ENCODE results near the gene MOB1B. TPM values are rescaled to one million over a fixed set of nuclear protein-coding genes. Genes with fewer than 3 reads are reported as not detected.

MOB1B gene
- total RNA-seq, 1 experiment from 2014 or later = 21.0 TPM

DNA sequence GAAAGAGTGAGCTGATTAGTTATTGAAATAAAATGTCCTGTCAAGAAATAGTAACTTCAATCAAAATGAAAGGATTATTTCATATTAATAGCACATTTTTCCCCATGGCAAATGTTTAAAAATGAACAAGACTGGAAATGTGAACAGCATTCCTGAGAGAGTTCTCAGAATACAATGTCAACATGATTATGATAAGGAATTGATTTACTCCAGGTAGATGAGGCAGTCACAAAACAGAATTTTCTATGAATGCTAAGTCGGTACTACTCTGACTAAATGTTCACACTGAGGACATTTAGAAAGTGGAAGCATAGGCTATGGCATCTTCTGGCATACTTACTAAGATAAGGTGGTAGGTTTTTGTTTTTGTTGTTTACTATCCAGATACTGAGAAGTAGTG, 43.1 kb upstream of the MOB1B start:
- H3K4me3 ChIP-seq (ENCODE audit: low read depth, low read length, poor library complexity, severe bottlenecking) = no peak overlapping the region
- ChIA-PET POLR2A (ENCODE audit: low non-redundant PET) (no interaction called here), CTCF (no interaction called here)
- H3K27ac ChIP-seq (ENCODE audit: low read depth, low read length, poor library complexity, severe bottlenecking) = no peak overlapping the region
- H3K9me3 ChIP-seq (ENCODE audit: low read depth, low read length, poor library complexity, severe bottlenecking) = no peaks in the 10 kb centered on the region
- no peaks in the 10 kb centered on the region for H3K36me3 ChIP-seq (ENCODE audit: insufficient read depth, low read length, poor library complexity, severe bottlenecking)
- no TSS peak for BruUV-seq (replicated peaks)
- no peaks in the 10 kb centered on the region for H3K4me1 ChIP-seq (ENCODE audit: insufficient read depth, low read length, poor library complexity, severe bottlenecking)
- DNase-seq (ENCODE audit: low spot score) = no peak
- TF ChIP-seq, protein P1, sequence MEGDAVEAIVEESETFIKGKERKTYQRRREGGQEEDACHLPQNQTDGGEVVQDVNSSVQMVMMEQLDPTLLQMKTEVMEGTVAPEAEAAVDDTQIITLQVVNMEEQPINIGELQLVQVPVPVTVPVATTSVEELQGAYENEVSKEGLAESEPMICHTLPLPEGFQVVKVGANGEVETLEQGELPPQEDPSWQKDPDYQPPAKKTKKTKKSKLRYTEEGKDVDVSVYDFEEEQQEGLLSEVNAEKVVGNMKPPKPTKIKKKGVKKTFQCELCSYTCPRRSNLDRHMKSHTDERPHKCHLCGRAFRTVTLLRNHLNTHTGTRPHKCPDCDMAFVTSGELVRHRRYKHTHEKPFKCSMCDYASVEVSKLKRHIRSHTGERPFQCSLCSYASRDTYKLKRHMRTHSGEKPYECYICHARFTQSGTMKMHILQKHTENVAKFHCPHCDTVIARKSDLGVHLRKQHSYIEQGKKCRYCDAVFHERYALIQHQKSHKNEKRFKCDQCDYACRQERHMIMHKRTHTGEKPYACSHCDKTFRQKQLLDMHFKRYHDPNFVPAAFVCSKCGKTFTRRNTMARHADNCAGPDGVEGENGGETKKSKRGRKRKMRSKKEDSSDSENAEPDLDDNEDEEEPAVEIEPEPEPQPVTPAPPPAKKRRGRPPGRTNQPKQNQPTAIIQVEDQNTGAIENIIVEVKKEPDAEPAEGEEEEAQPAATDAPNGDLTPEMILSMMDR (conservative IDR thresholded peaks at IDR 0.05; ENCODE audit: low read depth, low read length) = no peak
- TF ChIP-seq EZH2 (IDR thresholded peaks at IDR 0.05; ENCODE audit: borderline replicate concordance, low read depth, low read length, poor library complexity, severe bottlenecking) = no peak
- intact Hi-C loops (cut with micrococcal nuclease; ENCODE audit: unreplicated experiment) = no loop called here
- H3K27me3 ChIP-seq (replicated peaks; ENCODE audit: insufficient read depth, low read depth, low read length, poor library complexity) = no peaks in the 10 kb centered on the region

DNA sequence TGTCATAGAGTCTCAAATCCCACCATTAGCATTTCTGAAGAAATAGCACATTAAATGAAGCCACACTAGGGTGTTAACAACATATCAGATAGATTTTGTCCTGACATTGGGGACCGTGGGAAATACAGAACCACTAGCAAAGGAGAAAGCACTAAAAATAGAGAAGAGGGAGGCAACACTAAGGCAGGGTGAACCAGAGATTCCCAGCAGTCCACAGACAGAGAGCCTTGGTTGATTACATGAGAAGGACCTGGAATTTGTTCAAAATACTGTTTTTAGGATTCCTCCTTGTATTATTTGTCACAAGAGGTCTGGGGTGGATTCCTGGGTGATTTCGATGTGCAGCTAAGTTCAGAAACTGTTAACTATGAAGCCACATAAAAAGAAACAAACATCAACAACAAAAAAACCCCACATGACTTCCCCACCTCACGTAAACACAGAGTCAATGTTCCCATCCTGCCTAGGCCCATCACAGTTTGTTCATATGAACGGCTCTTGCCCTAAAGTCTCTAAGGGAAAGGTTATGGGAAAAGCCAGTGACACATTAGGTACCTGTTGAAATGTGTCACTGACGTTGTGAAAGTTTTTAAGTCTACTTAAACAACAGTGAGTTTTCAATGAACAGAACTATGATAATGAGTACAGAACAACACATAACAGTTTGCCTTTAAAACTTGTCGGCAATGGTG, 38.9 kb upstream of the MOB1B start:
- BruUV-seq (replicated peaks) = no TSS peak
- ChIA-PET POLR2A (ENCODE audit: low non-redundant PET) (no interaction called here), CTCF (no interaction called here)
- Histone ChIP-seq H3K9me3 (ENCODE audit: low read depth, low read length, poor library complexity, severe bottlenecking) (no peaks in the 10 kb centered on the region), H3K4me1 (ENCODE audit: insufficient read depth, low read length, poor library complexity, severe bottlenecking) (no peaks in the 10 kb centered on the region), H3K36me3 (ENCODE audit: insufficient read depth, low read length, poor library complexity, severe bottlenecking) (no peaks in the 10 kb centered on the region), H3K4me3 (ENCODE audit: low read depth, low read length, poor library complexity, severe bottlenecking) (no peak overlapping the region), H3K27ac (ENCODE audit: low read depth, low read length, poor library complexity, severe bottlenecking) (no peak overlapping the region), H3K27me3 (replicated peaks; ENCODE audit: insufficient read depth, low read depth, low read length, poor library complexity) (no peaks in the 10 kb centered on the region)
- TF ChIP-seq, protein P1 (conservative IDR thresholded peaks at IDR 0.05; ENCODE audit: low read depth, low read length) = no peak
- DNase-seq (ENCODE audit: low spot score) = no peak
- intact Hi-C loops (cut with micrococcal nuclease; ENCODE audit: unreplicated experiment) = no loop called here

DNA sequence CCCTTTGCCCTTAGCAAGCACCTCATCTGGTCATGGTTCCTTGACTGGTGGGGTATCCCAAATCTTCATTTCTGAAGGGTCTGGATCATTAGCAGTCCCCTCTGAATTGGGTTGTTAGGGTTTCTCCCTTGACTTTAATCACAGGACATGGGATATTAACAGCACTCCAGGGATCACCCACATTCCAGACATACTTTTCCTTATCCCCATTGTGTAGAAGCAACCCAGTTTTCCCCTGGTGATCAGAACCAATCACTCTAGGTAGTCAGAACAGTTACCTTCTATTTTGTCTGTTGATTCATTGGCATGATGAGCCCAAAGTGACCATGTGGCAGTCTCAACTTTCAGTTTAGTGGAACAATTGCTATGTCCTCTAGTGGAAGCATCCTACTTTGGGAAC, 33.4 kb upstream of the MOB1B start:
- CTCF ChIA-PET = no interaction called here
- BruUV-seq (replicated peaks) = no TSS peak
- intact Hi-C loops (cut with micrococcal nuclease; ENCODE audit: unreplicated experiment) = no loop called here

More for the DNA sequence above, 33.4 kb upstream of the MOB1B start:
- DNase-seq (ENCODE audit: low spot score) = no peak
- no peak overlapping the region for H3K4me3 ChIP-seq (ENCODE audit: low read depth, low read length, poor library complexity, severe bottlenecking)
- no peaks in the 10 kb centered on the region for H3K36me3 ChIP-seq (ENCODE audit: insufficient read depth, low read length, poor library complexity, severe bottlenecking)
- POLR2A ChIA-PET (ENCODE audit: low non-redundant PET) = no interaction called here
- no peaks in the 10 kb centered on the region for H3K27me3 ChIP-seq (replicated peaks; ENCODE audit: insufficient read depth, low read depth, low read length, poor library complexity)
- H3K9me3 ChIP-seq (ENCODE audit: low read depth, low read length, poor library complexity, severe bottlenecking) = no peaks in the 10 kb centered on the region
- TF ChIP-seq EZH2 (IDR thresholded peaks at IDR 0.05; ENCODE audit: borderline replicate concordance, low read depth, low read length, poor library complexity, severe bottlenecking) = no peak
- TF ChIP-seq, protein P1 (conservative IDR thresholded peaks at IDR 0.05; ENCODE audit: low read depth, low read length) = no peak
- H3K27ac ChIP-seq (ENCODE audit: low read depth, low read length, poor library complexity, severe bottlenecking) = no peak overlapping the region
- no peaks in the 10 kb centered on the region for H3K4me1 ChIP-seq (ENCODE audit: insufficient read depth, low read length, poor library complexity, severe bottlenecking)
